Chondrocyte (in vitro differentiated cells): Measurements from ENCODE around the gene ATAD3B. TPM values are rescaled to one million over a fixed set of nuclear protein-coding genes. Genes with fewer than 3 reads are reported as not detected.

Experiments used
- DNase-seq: peaks from one replicate; pipeline ENCODE4 v3.0.0; 2021; ENCODE audit warnings: mixed read lengths, low spot score
- H3K27ac Mint-ChIP-seq: one replicate; pipeline ENCODE4 v1.8.0; 2021; ENCODE audit warnings: mild to moderate bottlenecking, moderate library complexity, mixed read lengths; ENCODE audit not compliant: unreplicated experiment
- H3K27me3 Mint-ChIP-seq: 2 replicates; pipeline ENCODE4 v1.8.0; 2021; ENCODE audit warnings: low read depth, mixed read lengths
- H3K36me3 Mint-ChIP-seq: 2 replicates; pipeline ENCODE4 v1.8.0; 2021; ENCODE audit warnings: low read depth, mixed read lengths
- H3K4me1 Mint-ChIP-seq: 2 replicates; pipeline ENCODE4 v1.8.0; 2021; ENCODE audit warnings: low read depth, mild to moderate bottlenecking, mixed read lengths
- H3K4me3 Mint-ChIP-seq: one replicate; pipeline ENCODE4 v1.8.0; 2021; ENCODE audit warnings: mild to moderate bottlenecking, moderate library complexity, mixed read lengths; ENCODE audit not compliant: unreplicated experiment
- H3K9me3 Mint-ChIP-seq: 2 replicates; pipeline ENCODE4 v1.8.0; 2021; ENCODE audit warnings: low read depth, mixed read lengths
- total RNA-seq: library from RNA; stranded (reverse); gene quantifications from 3 replicates; pipeline ENCODE4 v1.2.1, GENCODE V29; 2021
- TF ChIP-seq, protein P1 (sequence below): fragments of 200-600 bp; sonication (generic); IDR thresholded peaks from 2 replicates; pipeline ENCODE4 v1.5.0; 2021; ENCODE audit warnings: antibody characterized with exemption, mild to moderate bottlenecking, moderate library complexity

The ATAD3B gene
- total RNA-seq, 1 donor from 2014 or later = 24.3 TPM

GRCh38 chr1:1437904-1438376 lies 33.6 kb upstream of the ATAD3B start:
- no peak overlapping the region for H3K27ac Mint-ChIP-seq
- TF ChIP-seq, protein P1, sequence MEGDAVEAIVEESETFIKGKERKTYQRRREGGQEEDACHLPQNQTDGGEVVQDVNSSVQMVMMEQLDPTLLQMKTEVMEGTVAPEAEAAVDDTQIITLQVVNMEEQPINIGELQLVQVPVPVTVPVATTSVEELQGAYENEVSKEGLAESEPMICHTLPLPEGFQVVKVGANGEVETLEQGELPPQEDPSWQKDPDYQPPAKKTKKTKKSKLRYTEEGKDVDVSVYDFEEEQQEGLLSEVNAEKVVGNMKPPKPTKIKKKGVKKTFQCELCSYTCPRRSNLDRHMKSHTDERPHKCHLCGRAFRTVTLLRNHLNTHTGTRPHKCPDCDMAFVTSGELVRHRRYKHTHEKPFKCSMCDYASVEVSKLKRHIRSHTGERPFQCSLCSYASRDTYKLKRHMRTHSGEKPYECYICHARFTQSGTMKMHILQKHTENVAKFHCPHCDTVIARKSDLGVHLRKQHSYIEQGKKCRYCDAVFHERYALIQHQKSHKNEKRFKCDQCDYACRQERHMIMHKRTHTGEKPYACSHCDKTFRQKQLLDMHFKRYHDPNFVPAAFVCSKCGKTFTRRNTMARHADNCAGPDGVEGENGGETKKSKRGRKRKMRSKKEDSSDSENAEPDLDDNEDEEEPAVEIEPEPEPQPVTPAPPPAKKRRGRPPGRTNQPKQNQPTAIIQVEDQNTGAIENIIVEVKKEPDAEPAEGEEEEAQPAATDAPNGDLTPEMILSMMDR = no peak
- DNase-seq = no peak

GRCh38 chr1:1438531-1439381 lies 32.8 kb upstream of the ATAD3B start:
- Mint-ChIP-seq H3K27ac (no peak overlapping the region), H3K4me1 (peaks cover 12% of the 10 kb centered on the region), H3K9me3 (no peaks in the 10 kb centered on the region), H3K36me3 (no peaks in the 10 kb centered on the region), H3K4me3 (no peak overlapping the region), H3K27me3 (no peaks in the 10 kb centered on the region)
- TF ChIP-seq, protein P1 = no peak
- no peak for DNase-seq

More at GRCh38 chr1:1437904-1438376, 33.6 kb upstream of the ATAD3B start:
- no peaks in the 10 kb centered on the region for H3K9me3 Mint-ChIP-seq
- H3K27me3 Mint-ChIP-seq = no peaks in the 10 kb centered on the region
- no peaks in the 10 kb centered on the region for H3K36me3 Mint-ChIP-seq
- no peak overlapping the region for H3K4me3 Mint-ChIP-seq
- peaks cover 17% of the 10 kb centered on the region for H3K4me1 Mint-ChIP-seq

GRCh38 chr1:1439546-1440261 lies 31.9 kb upstream of the ATAD3B start:
- Mint-ChIP-seq H3K4me1 (peaks cover 8% of the 10 kb centered on the region), H3K27ac (no peak overlapping the region), H3K36me3 (no peaks in the 10 kb centered on the region), H3K9me3 (no peaks in the 10 kb centered on the region), H3K27me3 (no peaks in the 10 kb centered on the region), H3K4me3 (no peak overlapping the region)
- no peak for DNase-seq
- TF ChIP-seq, protein P1 = no peak

DNA sequence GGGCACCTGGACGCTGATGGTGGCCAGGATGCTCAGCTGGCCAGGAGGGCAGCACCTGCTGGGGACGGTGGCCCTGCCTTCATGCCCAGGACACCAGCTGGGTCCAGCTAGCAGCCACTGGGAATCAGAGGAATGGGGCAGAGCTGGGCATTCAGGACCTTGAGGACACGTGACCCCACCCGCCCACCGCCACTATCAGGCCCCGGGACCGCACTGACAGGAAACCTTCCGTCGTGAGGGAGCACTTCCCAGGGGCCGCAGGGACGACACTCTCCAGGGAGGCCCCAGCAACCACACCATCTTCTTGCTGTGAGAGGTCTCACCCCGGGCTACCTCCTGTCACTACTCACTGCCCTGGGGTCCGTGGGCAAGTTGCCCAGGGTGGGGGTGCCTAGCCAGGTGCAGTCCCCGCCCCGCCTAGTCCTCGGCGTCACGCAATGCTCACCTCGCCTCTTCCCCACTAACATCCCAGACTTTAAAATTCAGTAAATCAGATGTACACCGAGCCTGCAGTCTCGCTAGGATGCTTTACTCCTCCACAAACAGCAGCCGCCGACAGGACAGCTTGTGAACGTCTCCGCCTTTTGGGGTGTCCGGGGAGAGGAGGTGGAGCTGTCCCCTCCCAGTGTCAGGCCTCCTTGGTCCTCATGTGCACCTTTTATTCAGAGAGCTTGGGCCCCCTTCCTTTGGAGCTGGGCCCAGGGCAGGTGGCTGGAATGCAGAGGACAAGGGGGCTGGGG lies 31.1 kb upstream of the ATAD3B start:
- Mint-ChIP-seq H3K27ac (no peak overlapping the region), H3K27me3 (no peaks in the 10 kb centered on the region), H3K9me3 (no peaks in the 10 kb centered on the region), H3K4me3 (no peak overlapping the region), H3K4me1 (peaks cover 3% of the 10 kb centered on the region), H3K36me3 (no peaks in the 10 kb centered on the region)
- TF ChIP-seq, protein P1 = no peak
- no peak for DNase-seq
